GM19351 (cell line): ENCODE measurements around the gene YY1.

Experiments
- ATAC-seq: cut with Tn5 transposase; IDR thresholded peaks from one replicate; pipeline ENCODE4 v1.9.1; 2021; ENCODE audit warnings: mild to moderate bottlenecking, moderate library complexity; ENCODE audit not compliant: unreplicated experiment

Gene YY1

GRCh38 chr14:100240668-100241032, 1.7 kb downstream of the YY1 start:
- no peak for ATAC-seq

- no peak for ATAC-seq
Measured at GRCh38 chr14:100241279-100241678, 2.3 kb downstream of the YY1 start.

- ATAC-seq: no peak
Measured at GRCh38 chr14:100243020-100243419, 4.1 kb downstream of the YY1 start.

- ATAC-seq: no peak
Measured at GRCh38 chr14:100246809-100247428, 8.0 kb downstream of the YY1 start.

- no peak for ATAC-seq
Measured at GRCh38 chr14:100250732-100251465, 12.0 kb downstream of the YY1 start.

- ATAC-seq: no peak
Measured at GRCh38 chr14:100252684-100253083, 13.7 kb downstream of the YY1 start.

GRCh38 chr14:100256339-100256895, 17.5 kb downstream of the YY1 start:
- ATAC-seq: peak; percentile 81

- ATAC-seq: no peak
Measured at GRCh38 chr14:100261621-100262020, 22.7 kb downstream of the YY1 start.

- no peak for ATAC-seq
Measured at GRCh38 chr14:100262545-100262944, 23.6 kb downstream of the YY1 start.

- ATAC-seq: no peak
Measured at GRCh38 chr14:100263141-100263540, 24.2 kb downstream of the YY1 start.

- no peak for ATAC-seq
Measured at GRCh38 chr14:100267990-100268389, 29.0 kb downstream of the YY1 start.

GRCh38 chr14:100268591-100269207, 29.8 kb downstream of the YY1 start:
- ATAC-seq: no peak

GRCh38 chr14:100271247-100271939, 32.4 kb downstream of the YY1 start:
- no peak for ATAC-seq

GRCh38 chr14:100274250-100274649, 35.3 kb downstream of the YY1 start:
- ATAC-seq: no peak

GRCh38 chr14:100275214-100275613, 36.3 kb downstream of the YY1 start:
- no peak for ATAC-seq

GRCh38 chr14:100278702-100279101, 39.8 kb downstream of the YY1 start:
- peak; percentile 61 for ATAC-seq

GRCh38 chr14:100279133-100279532, 40.2 kb downstream of the YY1 start:
- ATAC-seq: no peak

GRCh38 chr14:100279563-100279962, 40.6 kb downstream of the YY1 start:
- ATAC-seq: no peak

GRCh38 chr14:100281286-100282082, 42.5 kb downstream of the YY1 start:
- no peak for ATAC-seq

GRCh38 chr14:100282083-100282350, 43.1 kb downstream of the YY1 start:
- no peak for ATAC-seq
